Vagina (tissue), 2 donors: Measurements from ENCODE around the gene SUPT5H.
A peak's percentile ranks its signal among the peaks of the same experiment; 100 is the strongest.

Source experiments
- POLR2A ChIP-seq, 2 donors: fragments of 450-650 bp; IDR thresholded peaks; one replicate each; pipeline ENCODE4 v1.6.1; 2017; ENCODE audit warnings: antibody characterized with exemption in 2 of 2, mild to moderate bottlenecking in 2 of 2, moderate library complexity in 2 of 2
- POLR2AphosphoS5 ChIP-seq, 2 donors: sonication (generic); formaldehyde crosslinking; IDR thresholded peaks; one replicate each; pipeline ENCODE4 v1.9.0; 2017; ENCODE audit warnings: antibody characterized with exemption in 2 of 2, mild to moderate bottlenecking in 2 of 2, low read depth in 1 of 2; ENCODE audit not compliant: insufficient read depth in 1 of 2

GRCh38 chr19:39407660-39408391, 37.6 kb upstream of the SUPT5H start:
- peak in 1 of 2 donors; percentile 38 for TF ChIP-seq POLR2A (IDR thresholded peaks at IDR 0.05)
- TF ChIP-seq POLR2AphosphoS5 (IDR thresholded peaks at IDR 0.05; ENCODE audit: insufficient read depth in 1 of 2, low read depth in 1 of 2) = peak in 1 of 2 donors; percentile 91
